EL (cell line): ENCODE data around the gene AGK.

Experiments
- DNase-seq: peaks from one replicate; pipeline ENCODE4 v3.0.0-alpha.2; 2016

The AGK gene

GRCh38 chr7:141551094-141551781, at the start of gene AGK:
AGK (plus strand) TSS chr7:141551410; CDS start chr7:141555467, 4,057 bp downstream.
- DNase-seq, result peak; percentile 78

GRCh38 chr7:141501451-141501850, 49.8 kb upstream of the AGK start:
- DNase-seq, result no peak

- DNase-seq, result no peak
Observed at GRCh38 chr7:141511316-141511675, 39.9 kb upstream of the AGK start.

- DNase-seq, result no peak
Observed at GRCh38 chr7:141511676-141512396, 39.4 kb upstream of the AGK start.

GRCh38 chr7:141512597-141512996, 38.6 kb upstream of the AGK start:
- no peak for DNase-seq

GRCh38 chr7:141513720-141514119, 37.5 kb upstream of the AGK start:
- no peak for DNase-seq

GRCh38 chr7:141515941-141516340, 35.3 kb upstream of the AGK start:
- no peak for DNase-seq

GRCh38 chr7:141519623-141520022, 31.6 kb upstream of the AGK start:
- DNase-seq, result no peak

- no peak for DNase-seq
Observed at GRCh38 chr7:141522657-141523342, 28.4 kb upstream of the AGK start.

- DNase-seq, result no peak
Observed at GRCh38 chr7:141525973-141526514, 25.2 kb upstream of the AGK start.

GRCh38 chr7:141527076-141527475, 24.1 kb upstream of the AGK start:
- no peak for DNase-seq

GRCh38 chr7:141528399-141528798, 22.8 kb upstream of the AGK start:
- DNase-seq, result no peak

- DNase-seq, result peak; percentile 72
Observed at GRCh38 chr7:141533149-141533949, 17.9 kb upstream of the AGK start.

GRCh38 chr7:141534757-141535737, 16.2 kb upstream of the AGK start:
- no peak for DNase-seq

GRCh38 chr7:141537906-141538305, 13.3 kb upstream of the AGK start:
- no peak for DNase-seq

GRCh38 chr7:141541375-141541774, 9.8 kb upstream of the AGK start:
- no peak for DNase-seq

- DNase-seq, result no peak
Observed at GRCh38 chr7:141544831-141545230, 6.4 kb upstream of the AGK start.

- DNase-seq, result no peak
Observed at GRCh38 chr7:141549582-141549981, 1.6 kb upstream of the AGK start.

- DNase-seq, result peak; percentile 34
Observed at GRCh38 chr7:141550386-141551093, 670 bp upstream of the AGK start.

- no peak for DNase-seq
Observed at GRCh38 chr7:141551782-141552181, 572 bp downstream of the AGK start.

- no peak for DNase-seq
Observed at GRCh38 chr7:141557360-141557759, 6.2 kb downstream of the AGK start.
